ENCODE data around the gene DYNC2LI1.

Gene DYNC2LI1

GRCh38 chr2:43851011-43851980 is 77.5 kb downstream of the DYNC2LI1 start:
- no peak for DNase-seq

GRCh38 chr2:43852196-43852730 is 78.4 kb downstream of the DYNC2LI1 start:
- DNase-seq: no peak

- DNase-seq: no peak
These were observed 79.6 kb downstream of the DYNC2LI1 start for GRCh38 chr2:43853141-43854081.

GRCh38 chr2:43854671-43855070 is 80.8 kb downstream of the DYNC2LI1 start:
- no peak for DNase-seq

GRCh38 chr2:43855292-43855691 is 81.5 kb downstream of the DYNC2LI1 start:
- DNase-seq: no peak

Data from NCI-H2171 (cell line).